Measurements from ENCODE around the gene HMOX2.

HMOX2 gene

DNA sequence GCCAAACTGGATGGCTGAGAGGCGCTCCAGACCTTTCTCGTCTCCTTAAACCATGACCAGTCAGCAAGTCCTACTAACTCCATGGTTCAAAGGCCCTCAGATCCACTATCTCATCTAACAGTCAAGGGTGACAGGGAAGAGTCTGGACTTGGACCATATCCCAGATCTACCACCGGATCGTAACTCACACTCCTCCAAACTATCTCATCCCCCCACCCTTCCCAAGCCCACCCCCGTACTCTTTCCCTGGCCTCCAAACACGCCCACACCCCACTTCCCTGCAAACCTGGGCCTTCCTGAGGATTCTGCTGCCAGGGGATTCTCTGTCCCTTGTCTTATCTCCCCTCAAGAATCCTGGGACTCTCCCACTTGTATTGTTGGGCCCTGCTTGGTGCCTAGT is 57.3 kb downstream of the HMOX2 start:
- TF ChIP-seq ARNTL (CRISPR knock-in tag; IDR thresholded peaks at IDR 0.05; ENCODE audit: borderline replicate concordance, low read depth) (no peak), TOX (CRISPR knock-in tag; IDR thresholded peaks at IDR 0.05; ENCODE audit: borderline replicate concordance) (no peak), ZNF70 (CRISPR knock-in tag; IDR thresholded peaks at IDR 0.05) (no peak), PPARA (CRISPR knock-in tag; IDR thresholded peaks at IDR 0.05; ENCODE audit: borderline replicate concordance) (no peak), CSDC2 (CRISPR knock-in tag; IDR thresholded peaks at IDR 0.05) (no peak), ISL1 (CRISPR knock-in tag; IDR thresholded peaks at IDR 0.05) (no peak), ZFP30 (CRISPR knock-in tag; IDR thresholded peaks at IDR 0.05) (no peak), BACH2 (CRISPR knock-in tag; IDR thresholded peaks at IDR 0.05; ENCODE audit: borderline replicate concordance) (no peak), ZNF8 (CRISPR knock-in tag; IDR thresholded peaks at IDR 0.05) (no peak), GLIS3 (CRISPR knock-in tag; IDR thresholded peaks at IDR 0.05) (no peak), OSR1 (CRISPR knock-in tag; IDR thresholded peaks at IDR 0.05) (no peak), ZNF565 (CRISPR knock-in tag; conservative IDR thresholded peaks at IDR 0.05; ENCODE audit: low read depth) (no peak), SNAI2 (CRISPR knock-in tag; IDR thresholded peaks at IDR 0.05) (no peak)
- TF ChIP-seq, protein P1, sequence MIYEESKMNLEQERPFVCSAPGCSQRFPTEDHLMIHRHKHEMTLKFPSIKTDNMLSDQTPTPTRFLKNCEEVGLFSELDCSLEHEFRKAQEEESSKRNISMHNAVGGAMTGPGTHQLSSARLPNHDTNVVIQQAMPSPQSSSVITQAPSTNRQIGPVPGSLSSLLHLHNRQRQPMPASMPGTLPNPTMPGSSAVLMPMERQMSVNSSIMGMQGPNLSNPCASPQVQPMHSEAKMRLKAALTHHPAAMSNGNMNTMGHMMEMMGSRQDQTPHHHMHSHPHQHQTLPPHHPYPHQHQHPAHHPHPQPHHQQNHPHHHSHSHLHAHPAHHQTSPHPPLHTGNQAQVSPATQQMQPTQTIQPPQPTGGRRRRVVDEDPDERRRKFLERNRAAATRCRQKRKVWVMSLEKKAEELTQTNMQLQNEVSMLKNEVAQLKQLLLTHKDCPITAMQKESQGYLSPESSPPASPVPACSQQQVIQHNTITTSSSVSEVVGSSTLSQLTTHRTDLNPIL (CRISPR knock-in tag; IDR thresholded peaks at IDR 0.05; ENCODE audit: low read depth), result no peak
- TF ChIP-seq, protein P2, sequence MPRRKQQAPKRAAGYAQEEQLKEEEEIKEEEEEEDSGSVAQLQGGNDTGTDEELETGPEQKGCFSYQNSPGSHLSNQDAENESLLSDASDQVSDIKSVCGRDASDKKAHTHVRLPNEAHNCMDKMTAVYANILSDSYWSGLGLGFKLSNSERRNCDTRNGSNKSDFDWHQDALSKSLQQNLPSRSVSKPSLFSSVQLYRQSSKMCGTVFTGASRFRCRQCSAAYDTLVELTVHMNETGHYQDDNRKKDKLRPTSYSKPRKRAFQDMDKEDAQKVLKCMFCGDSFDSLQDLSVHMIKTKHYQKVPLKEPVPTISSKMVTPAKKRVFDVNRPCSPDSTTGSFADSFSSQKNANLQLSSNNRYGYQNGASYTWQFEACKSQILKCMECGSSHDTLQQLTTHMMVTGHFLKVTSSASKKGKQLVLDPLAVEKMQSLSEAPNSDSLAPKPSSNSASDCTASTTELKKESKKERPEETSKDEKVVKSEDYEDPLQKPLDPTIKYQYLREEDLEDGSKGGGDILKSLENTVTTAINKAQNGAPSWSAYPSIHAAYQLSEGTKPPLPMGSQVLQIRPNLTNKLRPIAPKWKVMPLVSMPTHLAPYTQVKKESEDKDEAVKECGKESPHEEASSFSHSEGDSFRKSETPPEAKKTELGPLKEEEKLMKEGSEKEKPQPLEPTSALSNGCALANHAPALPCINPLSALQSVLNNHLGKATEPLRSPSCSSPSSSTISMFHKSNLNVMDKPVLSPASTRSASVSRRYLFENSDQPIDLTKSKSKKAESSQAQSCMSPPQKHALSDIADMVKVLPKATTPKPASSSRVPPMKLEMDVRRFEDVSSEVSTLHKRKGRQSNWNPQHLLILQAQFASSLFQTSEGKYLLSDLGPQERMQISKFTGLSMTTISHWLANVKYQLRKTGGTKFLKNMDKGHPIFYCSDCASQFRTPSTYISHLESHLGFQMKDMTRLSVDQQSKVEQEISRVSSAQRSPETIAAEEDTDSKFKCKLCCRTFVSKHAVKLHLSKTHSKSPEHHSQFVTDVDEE (CRISPR knock-in tag; IDR thresholded peaks at IDR 0.05), result no peak
- TF ChIP-seq, protein P3, sequence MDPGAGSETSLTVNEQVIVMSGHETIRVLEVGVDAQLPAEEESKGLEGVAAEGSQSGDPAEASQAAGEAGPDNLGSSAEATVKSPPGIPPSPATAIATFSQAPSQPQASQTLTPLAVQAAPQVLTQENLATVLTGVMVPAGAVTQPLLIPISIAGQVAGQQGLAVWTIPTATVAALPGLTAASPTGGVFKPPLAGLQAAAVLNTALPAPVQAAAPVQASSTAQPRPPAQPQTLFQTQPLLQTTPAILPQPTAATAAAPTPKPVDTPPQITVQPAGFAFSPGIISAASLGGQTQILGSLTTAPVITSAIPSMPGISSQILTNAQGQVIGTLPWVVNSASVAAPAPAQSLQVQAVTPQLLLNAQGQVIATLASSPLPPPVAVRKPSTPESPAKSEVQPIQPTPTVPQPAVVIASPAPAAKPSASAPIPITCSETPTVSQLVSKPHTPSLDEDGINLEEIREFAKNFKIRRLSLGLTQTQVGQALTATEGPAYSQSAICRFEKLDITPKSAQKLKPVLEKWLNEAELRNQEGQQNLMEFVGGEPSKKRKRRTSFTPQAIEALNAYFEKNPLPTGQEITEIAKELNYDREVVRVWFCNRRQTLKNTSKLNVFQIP (CRISPR knock-in tag; IDR thresholded peaks at IDR 0.05; ENCODE audit: borderline replicate concordance, low read depth), result no peak
- TF ChIP-seq, protein P4, sequence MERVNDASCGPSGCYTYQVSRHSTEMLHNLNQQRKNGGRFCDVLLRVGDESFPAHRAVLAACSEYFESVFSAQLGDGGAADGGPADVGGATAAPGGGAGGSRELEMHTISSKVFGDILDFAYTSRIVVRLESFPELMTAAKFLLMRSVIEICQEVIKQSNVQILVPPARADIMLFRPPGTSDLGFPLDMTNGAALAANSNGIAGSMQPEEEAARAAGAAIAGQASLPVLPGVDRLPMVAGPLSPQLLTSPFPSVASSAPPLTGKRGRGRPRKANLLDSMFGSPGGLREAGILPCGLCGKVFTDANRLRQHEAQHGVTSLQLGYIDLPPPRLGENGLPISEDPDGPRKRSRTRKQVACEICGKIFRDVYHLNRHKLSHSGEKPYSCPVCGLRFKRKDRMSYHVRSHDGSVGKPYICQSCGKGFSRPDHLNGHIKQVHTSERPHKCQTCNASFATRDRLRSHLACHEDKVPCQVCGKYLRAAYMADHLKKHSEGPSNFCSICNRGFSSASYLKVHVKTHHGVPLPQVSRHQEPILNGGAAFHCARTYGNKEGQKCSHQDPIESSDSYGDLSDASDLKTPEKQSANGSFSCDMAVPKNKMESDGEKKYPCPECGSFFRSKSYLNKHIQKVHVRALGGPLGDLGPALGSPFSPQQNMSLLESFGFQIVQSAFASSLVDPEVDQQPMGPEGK (CRISPR knock-in tag; IDR thresholded peaks at IDR 0.05; ENCODE audit: borderline replicate concordance), result no peak
- no peak for ATAC-seq

DNA sequence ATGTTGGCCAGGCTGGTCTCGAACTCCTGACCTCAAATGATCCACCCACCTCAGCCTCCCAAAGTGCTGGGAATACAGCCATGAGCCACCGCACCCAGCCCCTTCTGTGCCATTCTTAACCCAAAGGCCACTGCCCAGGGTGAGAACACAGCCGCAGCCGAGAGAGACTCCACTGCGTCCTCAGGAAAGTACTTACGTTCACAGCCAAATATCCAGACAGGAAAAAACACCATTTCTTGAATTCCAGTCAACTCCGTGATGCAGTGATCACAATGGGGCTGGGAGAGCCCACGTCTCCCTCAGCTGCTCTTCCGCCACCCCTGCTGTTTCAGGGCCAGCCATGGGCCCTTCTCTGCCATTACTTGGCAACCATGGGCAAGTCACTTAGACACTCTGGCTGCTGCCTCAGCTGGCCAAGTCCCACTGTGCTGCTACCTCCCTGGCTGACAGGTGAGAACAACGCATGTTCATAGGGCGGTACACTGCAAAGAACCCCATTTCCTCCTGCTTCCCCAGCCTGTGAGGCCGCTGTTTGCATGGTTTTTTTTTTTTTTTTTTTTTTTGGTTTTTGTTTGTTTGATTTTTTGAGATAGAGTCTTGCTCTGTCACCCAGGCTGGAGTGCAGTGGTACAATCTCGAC is 58.1 kb downstream of the HMOX2 start:
- TF ChIP-seq RARB (CRISPR knock-in tag; IDR thresholded peaks at IDR 0.05) (no peak), TCF4 (CRISPR knock-in tag; IDR thresholded peaks at IDR 0.05; ENCODE audit: borderline replicate concordance) (no peak)

DNA sequence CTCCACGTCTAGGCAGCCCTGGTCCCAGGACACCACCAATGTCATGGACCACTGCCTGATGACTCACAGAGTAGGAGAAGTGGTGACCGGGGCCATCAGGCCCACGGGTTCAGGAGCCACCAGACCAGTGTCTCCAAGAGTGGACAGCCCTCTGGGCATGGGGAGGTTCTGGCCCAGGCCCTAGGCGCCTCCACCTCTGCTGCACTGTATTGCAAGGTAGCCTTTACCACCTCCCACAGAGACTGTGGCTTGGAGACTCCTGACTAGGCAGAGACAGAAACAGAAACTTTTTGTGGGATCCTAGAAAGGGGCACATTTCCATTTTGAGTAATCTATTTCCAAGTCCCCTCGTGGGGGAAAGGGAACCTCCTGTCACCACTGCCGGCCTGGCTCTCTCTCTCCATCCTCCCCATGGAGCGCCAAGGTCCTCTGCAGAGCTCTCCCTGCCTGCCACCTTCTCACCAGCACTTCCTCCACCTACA is 59.5 kb downstream of the HMOX2 start:
- TF ChIP-seq TCF4 (CRISPR knock-in tag; IDR thresholded peaks at IDR 0.05; ENCODE audit: borderline replicate concordance) (no peak), ZC3H10 (CRISPR knock-in tag; IDR thresholded peaks at IDR 0.05) (no peak), ESRRG (CRISPR knock-in tag; IDR thresholded peaks at IDR 0.05) (no peak), ZFP30 (CRISPR knock-in tag; IDR thresholded peaks at IDR 0.05) (no peak), SNAI2 (CRISPR knock-in tag; IDR thresholded peaks at IDR 0.05) (no peak), BACH2 (CRISPR knock-in tag; IDR thresholded peaks at IDR 0.05; ENCODE audit: borderline replicate concordance) (no peak), ZNF8 (CRISPR knock-in tag; IDR thresholded peaks at IDR 0.05) (no peak), TOX (CRISPR knock-in tag; IDR thresholded peaks at IDR 0.05; ENCODE audit: borderline replicate concordance) (no peak), OSR1 (CRISPR knock-in tag; IDR thresholded peaks at IDR 0.05) (no peak), ZNF565 (CRISPR knock-in tag; conservative IDR thresholded peaks at IDR 0.05; ENCODE audit: low read depth) (no peak)
- TF ChIP-seq, protein P4 (CRISPR knock-in tag; IDR thresholded peaks at IDR 0.05; ENCODE audit: borderline replicate concordance), result no peak
- no peak for ATAC-seq

More for the DNA sequence above, 58.1 kb downstream of the HMOX2 start:
- no peak for ATAC-seq

Data from SK-N-SH treated with all-trans-retinoic acid at 6 μM for 48 hours (cell line).